NCI-H1105 (cell line): ENCODE measurements around the gene REV3L.
"Not testable (repeated sequence)": the region's sequence is repeated elsewhere in the genome, so short reads cannot be mapped to it uniquely, and the experiment has no call there.

Source experiments
- DNase-seq: peaks from one replicate; lab custom pipeline; 2025; lab: John Stamatoyannopoulos, UW

The REV3L gene

DNA sequence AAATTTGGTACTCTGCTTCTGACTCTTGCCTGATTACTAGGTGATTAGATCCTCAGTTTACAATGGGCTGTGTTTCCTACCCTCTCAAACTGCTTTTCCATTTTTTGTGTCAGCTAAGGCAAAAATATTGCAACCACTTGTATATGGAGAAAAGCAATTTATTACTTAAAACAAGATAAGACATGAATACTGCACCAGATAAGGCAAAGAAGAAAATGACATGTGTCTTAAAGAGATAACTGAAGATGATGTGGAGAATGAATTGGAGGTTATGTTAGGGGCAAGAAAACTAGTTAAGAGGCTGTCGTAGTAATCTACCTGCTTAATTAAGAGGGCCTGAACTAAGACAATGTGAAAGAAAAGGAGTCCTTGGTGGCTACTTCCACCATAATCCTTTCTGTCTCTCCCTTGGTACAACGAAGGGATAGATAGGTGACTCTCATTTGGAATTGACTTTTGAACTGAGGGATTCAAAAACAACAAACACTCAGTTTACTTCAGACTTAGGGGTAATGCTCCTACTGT is 16.3 kb upstream of the REV3L start:
- no peak for DNase-seq

DNA sequence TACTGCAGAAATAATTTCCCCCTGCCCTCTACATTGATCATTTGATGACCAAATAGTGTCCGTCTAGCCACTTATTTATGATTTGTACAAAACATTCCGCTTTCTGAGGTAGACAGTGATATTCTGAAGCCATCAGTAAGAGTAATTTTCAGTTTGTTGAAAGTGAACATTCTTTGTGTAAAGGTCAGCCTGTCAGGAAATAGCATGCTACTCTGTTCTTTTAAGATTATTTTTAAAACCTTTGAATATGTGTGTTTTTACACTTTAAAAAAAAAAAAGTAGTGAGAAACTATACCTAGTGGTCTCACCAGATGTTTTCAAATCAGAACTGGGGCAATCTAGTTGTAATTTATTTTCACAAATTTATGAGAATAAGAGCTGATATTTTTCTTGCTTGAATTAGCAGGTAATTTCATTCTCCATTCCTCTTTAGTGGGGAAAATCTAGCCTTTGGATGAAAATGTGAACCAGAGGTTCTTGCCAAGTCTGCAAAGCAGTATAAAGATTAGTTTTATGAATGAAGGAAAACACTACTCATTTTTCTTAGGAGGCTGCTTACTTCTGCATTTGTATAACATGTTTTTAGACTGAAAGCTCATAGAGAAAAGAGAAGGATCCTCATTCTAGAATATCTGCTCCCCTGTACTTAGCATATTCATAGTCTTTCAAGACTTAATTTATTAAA is 12.1 kb upstream of the REV3L start:
- DNase-seq = no peak

GRCh38 chr6:111492499-111492898 is 9.5 kb upstream of the REV3L start:
- DNase-seq = no peak

DNA sequence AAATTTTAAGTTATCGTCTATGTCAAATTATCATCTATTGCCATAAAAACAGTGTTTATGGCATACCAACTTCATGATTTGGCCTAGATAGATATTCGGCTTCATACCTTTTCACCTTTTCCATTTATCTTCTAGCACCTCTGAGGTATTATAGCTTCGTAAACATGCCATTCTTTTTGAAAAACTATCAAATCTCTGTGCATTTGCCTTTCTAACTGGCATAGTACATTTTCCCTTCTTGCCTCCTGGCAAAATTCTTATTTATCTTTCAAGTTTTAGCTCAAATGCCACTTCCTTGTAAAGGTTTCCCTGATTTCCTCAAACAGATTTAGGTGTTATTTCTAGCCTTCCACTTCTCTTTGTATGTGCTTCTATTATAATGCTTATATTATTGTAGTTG is 7.0 kb upstream of the REV3L start:
- DNase-seq = no peak

DNA sequence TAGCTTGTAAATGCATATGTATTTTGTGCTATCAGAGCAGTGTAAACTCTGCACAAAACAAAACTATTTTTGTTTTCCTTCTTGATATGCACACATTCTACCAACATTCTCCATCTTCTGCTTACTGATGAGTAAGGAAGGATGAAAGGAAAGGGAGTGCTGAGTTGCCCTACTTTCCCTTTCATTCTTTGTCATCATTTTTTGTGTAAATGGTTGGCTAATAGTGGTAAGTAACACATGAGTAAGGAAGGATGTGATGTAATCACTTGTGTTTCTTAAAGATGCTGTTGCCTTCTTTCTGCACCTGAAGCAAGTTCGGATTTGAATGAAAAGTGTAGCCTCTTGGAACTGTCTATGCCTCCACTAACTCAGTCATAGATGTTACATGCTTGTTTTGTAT is 4.6 kb upstream of the REV3L start:
- no peak for DNase-seq

GRCh38 chr6:111486921-111487320 is 3.9 kb upstream of the REV3L start:
- DNase-seq = no peak

- no peak for DNase-seq
Observed at GRCh38 chr6:111486475-111486874, 3.5 kb upstream of the REV3L start.

DNA sequence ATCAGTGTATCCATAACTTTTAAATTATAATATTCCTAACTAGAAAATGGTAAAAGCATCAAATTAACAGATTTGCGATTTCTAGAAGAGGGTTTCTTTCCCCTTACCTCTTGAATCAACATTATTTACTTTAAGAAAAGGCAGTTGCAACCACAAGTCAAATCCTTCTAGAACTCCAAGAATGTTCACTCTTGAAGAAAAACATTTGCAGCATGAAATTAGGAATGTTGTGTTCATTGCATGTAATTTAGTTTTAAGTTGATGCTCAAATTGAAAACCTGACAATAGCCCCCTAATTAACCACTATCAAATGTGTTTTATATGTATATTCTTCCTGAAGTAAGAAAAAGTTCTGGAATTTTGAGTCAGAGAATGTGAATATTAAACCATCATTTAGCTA is 2.3 kb upstream of the REV3L start:
- DNase-seq = no peak

GRCh38 chr6:111484633-111484930 is 1.6 kb upstream of the REV3L start:
- DNase-seq = peak; percentile 25

GRCh38 chr6:111483736-111484632 is 966 bp upstream of the REV3L start:
- DNase-seq = peak; percentile 95

GRCh38 chr6:111482188-111482958 is 645 bp downstream of the REV3L start:
- DNase-seq = peak; percentile 27

DNA sequence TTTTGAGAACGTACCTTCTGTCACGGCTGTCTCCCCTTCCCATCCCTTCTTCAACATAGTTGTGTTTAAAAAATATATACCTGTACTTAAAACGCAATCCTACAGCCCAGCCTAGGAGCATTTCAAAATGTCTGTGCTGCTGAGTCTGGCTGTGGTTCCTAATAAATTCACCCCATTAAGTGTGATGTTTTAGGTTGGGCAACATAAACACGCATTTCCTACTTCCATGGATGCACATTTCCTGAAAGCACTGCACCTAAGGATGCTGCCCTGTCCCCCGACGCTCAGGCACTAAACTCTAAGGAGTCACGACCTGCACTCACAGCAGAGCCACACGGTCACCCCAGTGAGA is 1.2 kb downstream of the REV3L start:
- no peak for DNase-seq

GRCh38 chr6:111480988-111481822 is 1.8 kb downstream of the REV3L start:
- DNase-seq = no peak

DNA sequence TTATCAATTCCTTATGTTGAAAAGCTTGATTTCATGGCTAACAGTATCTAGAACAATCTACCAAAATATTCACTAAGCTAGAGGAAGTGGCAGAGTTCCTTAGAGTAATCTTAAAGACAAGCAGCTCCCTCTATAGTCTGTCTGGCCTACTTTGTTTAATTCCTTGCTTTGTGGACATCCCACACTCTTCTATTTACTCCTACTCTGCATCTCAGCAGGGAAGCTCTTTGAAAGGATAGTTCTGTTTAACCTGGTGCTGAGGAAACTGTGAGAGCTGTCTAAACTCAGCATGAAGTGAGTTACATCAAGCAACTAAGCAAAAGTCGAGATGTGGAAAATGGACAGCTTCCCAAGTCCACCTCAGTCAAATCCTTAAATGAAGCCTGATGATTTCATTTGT is 4.3 kb downstream of the REV3L start:
- DNase-seq = no peak

GRCh38 chr6:111478064-111478476 is 4.9 kb downstream of the REV3L start:
- no peak for DNase-seq

DNA sequence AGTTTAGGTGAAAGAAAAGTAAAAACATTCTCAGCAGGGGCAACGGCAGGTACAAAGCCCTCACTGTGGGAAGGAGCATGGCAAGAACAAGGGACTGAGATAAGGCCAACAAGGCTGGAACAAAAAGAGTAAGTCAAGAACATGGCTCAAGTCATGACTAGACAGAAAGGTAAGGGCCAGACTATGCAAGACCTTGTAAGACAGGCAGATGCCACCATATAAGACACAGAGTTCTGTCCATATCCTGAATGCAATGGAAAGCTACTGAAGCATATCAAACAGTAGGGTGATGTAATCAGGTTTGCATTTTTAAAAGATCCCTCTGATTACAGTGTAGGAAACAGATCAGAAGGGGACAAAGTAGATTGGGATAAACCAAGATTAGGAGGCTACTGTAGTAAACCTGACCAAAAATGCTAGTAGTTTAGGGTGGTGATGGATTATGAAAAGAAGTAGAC is 5.5 kb downstream of the REV3L start:
- DNase-seq = no peak

DNA sequence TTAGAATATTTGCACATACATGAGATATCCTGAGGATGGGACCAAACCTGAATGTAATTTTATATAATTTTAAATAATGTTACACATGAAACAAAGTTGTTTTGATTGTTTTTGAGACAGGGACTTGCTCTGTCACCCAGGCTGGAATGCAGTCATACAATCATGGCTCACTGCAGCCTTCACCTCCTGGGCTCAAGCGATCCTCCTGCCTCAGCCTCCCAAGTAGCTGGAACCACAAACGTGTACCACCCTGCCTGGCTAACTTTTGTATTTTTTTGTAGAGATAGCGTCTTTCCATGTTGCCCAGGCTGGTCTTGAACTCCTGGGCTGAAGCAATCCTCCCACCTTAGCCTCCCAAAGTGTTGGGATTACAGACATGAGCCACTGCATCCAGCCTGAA is 7.0 kb downstream of the REV3L start:
- not testable (repeated sequence) for DNase-seq

DNA sequence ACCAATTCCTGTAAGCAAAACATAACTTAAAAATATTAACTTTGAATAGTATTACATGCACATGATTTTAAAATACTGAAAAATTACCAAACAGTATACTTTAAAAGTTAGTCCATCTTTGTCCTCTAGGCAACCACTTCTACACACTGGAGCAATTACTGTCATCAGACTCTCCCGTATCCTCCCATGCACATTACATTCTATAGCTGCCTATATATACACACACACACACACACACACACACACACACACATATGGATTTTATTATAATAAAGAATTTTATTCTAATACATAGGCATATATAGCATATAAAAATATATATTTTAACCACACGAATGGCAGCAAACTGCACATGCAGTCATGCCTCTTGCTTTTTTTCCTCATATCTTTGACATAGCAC is 8.2 kb downstream of the REV3L start:
- DNase-seq = no peak

- DNase-seq = no peak
Observed at GRCh38 chr6:111474106-111474505, 8.9 kb downstream of the REV3L start.

GRCh38 chr6:111472933-111473435 is 10.0 kb downstream of the REV3L start:
- DNase-seq = no peak

DNA sequence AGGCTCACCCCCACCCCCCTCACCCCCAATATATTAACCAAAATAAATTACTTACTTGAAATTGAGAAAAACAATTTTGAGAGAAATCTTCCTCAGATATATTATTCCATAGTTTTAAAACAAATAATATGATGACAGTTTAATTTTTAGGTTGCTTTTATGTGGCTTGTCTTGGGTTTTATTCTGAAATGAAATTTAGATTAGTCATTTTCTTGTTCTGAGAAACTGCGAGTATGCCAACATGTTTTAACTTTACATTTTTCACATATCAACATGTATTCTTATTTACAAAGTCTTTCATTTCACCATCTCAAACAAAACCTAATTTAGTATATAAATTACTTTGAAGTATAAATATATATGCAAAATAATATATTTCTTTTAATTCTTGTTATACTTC is 11.1 kb downstream of the REV3L start:
- no peak for DNase-seq

DNA sequence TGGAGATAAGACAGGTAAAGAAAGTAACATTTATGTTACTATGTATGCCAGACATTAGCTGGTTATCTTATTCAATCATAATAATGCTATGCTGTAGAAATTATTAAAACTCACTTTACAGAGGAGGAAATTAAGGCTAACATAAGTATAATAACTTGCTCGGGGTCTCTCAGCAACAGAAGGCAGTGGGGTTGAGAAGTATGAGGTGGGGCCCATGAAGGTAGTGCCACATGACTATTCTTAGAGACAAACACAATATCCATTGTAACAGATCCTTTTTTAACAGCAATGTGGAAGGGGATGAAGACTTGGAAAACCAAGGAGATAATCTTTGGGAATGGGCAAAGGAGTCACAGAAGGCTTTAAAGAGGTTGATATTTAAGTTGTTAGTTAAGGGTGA is 11.5 kb downstream of the REV3L start:
- no peak for DNase-seq
